HepG2 (cell line): ENCODE data around the gene HEXA. TPM values are rescaled to one million over a fixed set of nuclear protein-coding genes. Genes with fewer than 3 reads are reported as not detected.

Source experiments
- AGO2 ChIP-seq: fragments of 200-400 bp; formaldehyde crosslinking; optimal IDR thresholded peaks from 2 replicates; pipeline ENCODE3; 2017; ENCODE audit warnings: mild to moderate bottlenecking, low read depth, low read length, moderate library complexity
- CAMTA2 ChIP-seq: sonication (generic); formaldehyde crosslinking; IDR thresholded peaks from 2 replicates; pipeline ENCODE4 v1.4.0; 2020; ENCODE audit warnings: mild to moderate bottlenecking, missing genetic modification reagents, borderline replicate concordance
- FOXJ3 ChIP-seq: sonication (generic); formaldehyde crosslinking; IDR thresholded peaks from 2 replicates; pipeline ENCODE4 v1.4.0; 2020; ENCODE audit warnings: missing genetic modification reagents, mild to moderate bottlenecking, borderline replicate concordance
- HOXA7 ChIP-seq: sonication (generic); formaldehyde crosslinking; IDR thresholded peaks from 2 replicates; pipeline ENCODE4 v1.8.1; 2022; ENCODE audit warnings: mild to moderate bottlenecking, missing genetic modification reagents, moderate library complexity
- KDM4B ChIP-seq: sonication (generic); formaldehyde crosslinking; IDR thresholded peaks from 2 replicates; pipeline ENCODE4 v1.4.0; 2020; ENCODE audit warnings: missing genetic modification reagents
- MXI1 ChIP-seq: IDR thresholded peaks from 3 replicates; pipeline ENCODE4 v1.6.1; 2012; ENCODE audit warnings: low read depth, low read length, inconsistent platforms, borderline replicate concordance
- NCOR1 ChIP-seq: fragments of 200-600 bp; sonication (generic); IDR thresholded peaks from 2 replicates; pipeline ENCODE4 v1.7.0; 2017; ENCODE audit warnings: antibody characterized with exemption, low read length, borderline replicate concordance
- PCBP1 ChIP-seq: fragments of 200-400 bp; formaldehyde crosslinking; IDR thresholded peaks from 2 replicates; pipeline ENCODE4 v1.6.1; 2017; ENCODE audit warnings: mild to moderate bottlenecking, low read depth, low read length, borderline replicate concordance
- STAG1 ChIP-seq: sonication (generic); formaldehyde crosslinking; IDR thresholded peaks from 2 replicates; pipeline ENCODE4 v1.4.0; 2020; ENCODE audit warnings: missing genetic modification reagents
- ZNF562 ChIP-seq: sonication (generic); formaldehyde crosslinking; IDR thresholded peaks from 2 replicates; pipeline ENCODE4 v1.8.0; 2022; ENCODE audit warnings: missing genetic modification reagents, borderline replicate concordance
- polyA plus RNA-seq, 8 experiments: library from polyadenylated mRNA; depleted of rRNA in 3 of 8; stranded (reverse) in 7 of 8; unstranded in 1 of 8; fragments of >200 nt; fragmentation: Illumina TruSeq in 4 of 8; extraction: Trizol in 4 of 8; gene quantifications; 2 replicates each; pipeline versions ENCODE4 v1.2.1 to v1.2.3, GENCODE V29; 2011 to 2016; ENCODE audit warnings: low read depth in 4 of 8, missing spikeins in 1 of 8, mixed read lengths in 1 of 8; ENCODE audit not compliant: insufficient read depth in 1 of 8
- total RNA-seq, 5 experiments: library from RNA; depleted of rRNA; stranded (reverse); fragments of >200 nt; fragmentation: Illumina TruSeq; extraction: Trizol; gene quantifications; 2 replicates each; pipeline ENCODE4 v1.2.3, GENCODE V29; 2016; ENCODE audit warnings: low read depth in 1 of 5
- TF ChIP-seq, protein P1 (sequence below): sonication (generic); formaldehyde crosslinking; conservative IDR thresholded peaks from 2 replicates; pipeline ENCODE4 v1.8.1; 2023; ENCODE audit warnings: missing genetic modification reagents
- TF ChIP-seq, protein P2 (sequence below): sonication (generic); formaldehyde crosslinking; IDR thresholded peaks from 2 replicates; pipeline ENCODE4 v1.8.1; 2022; ENCODE audit warnings: low read depth, mild to moderate bottlenecking, missing genetic modification reagents
- TF ChIP-seq, protein P3 (sequence below): IDR thresholded peaks from 2 replicates; pipeline ENCODE4 v1.6.1; 2016; ENCODE audit warnings: mild to moderate bottlenecking
- TF ChIP-seq, protein P4 (sequence below): sonication (generic); formaldehyde crosslinking; IDR thresholded peaks from 2 replicates; pipeline ENCODE4 v1.4.0; 2020; ENCODE audit warnings: mild to moderate bottlenecking, missing genetic modification reagents
- TF ChIP-seq, protein P5 (sequence below): sonication (generic); formaldehyde crosslinking; conservative IDR thresholded peaks from 2 replicates; pipeline ENCODE4 v1.8.0; 2022; ENCODE audit warnings: mild to moderate bottlenecking, moderate library complexity, missing genetic modification reagents
- TF ChIP-seq, protein P6 (sequence below): sonication (generic); formaldehyde crosslinking; IDR thresholded peaks from 2 replicates; pipeline ENCODE4 v1.4.0; 2020; ENCODE audit warnings: mild to moderate bottlenecking, missing genetic modification reagents

Gene HEXA
- total and polyA plus RNA-seq, 2 of the 13 experiments (the other 11 are each of a cell fraction or from before 2014, with no cell fraction given), result 106 to 219 TPM

DNA sequence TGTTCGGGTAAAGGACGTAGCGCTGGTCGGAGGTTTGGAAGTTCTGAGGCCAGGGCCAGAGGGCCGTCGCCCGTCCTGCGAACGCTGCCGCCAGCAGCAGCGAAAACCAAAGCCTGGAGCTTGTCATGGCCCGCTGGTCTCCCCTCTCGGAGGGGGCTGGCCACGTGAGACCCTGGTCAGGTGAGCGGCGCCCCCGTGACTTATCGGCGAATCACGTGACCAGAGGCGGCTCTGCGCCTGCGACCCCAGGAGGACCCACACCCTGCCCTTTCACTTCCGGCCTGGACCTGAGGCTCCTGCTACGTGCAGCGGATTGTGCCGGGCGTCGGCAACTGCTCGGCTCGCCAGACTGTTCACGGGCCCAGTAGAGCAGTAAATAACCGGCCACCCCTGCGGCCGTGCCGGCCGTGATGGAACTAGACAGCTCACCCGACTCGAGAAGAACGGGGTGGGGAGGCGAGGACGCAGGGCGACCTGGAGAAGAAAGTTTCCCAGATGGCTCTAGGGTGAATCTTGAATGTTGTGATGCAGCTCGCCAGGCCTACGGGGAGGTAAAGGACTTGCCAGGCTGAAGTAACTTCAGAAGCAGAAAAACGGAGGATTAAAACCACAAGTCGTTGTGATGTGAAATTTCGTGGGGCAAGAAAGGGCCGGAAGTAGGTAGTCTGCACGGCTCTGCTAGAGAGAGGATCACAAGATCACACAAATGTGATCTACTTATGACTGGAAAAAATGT lies at the start of gene HEXA (continued):
- TF ChIP-seq FOXJ3 (CRISPR knock-in tag), result peak; percentile 81; the same call in 1 of the 2 replicates
- TF ChIP-seq, protein P1, sequence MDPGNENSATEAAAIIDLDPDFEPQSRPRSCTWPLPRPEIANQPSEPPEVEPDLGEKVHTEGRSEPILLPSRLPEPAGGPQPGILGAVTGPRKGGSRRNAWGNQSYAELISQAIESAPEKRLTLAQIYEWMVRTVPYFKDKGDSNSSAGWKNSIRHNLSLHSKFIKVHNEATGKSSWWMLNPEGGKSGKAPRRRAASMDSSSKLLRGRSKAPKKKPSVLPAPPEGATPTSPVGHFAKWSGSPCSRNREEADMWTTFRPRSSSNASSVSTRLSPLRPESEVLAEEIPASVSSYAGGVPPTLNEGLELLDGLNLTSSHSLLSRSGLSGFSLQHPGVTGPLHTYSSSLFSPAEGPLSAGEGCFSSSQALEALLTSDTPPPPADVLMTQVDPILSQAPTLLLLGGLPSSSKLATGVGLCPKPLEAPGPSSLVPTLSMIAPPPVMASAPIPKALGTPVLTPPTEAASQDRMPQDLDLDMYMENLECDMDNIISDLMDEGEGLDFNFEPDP (CRISPR knock-in tag), result 0 out of 2 replicates have a peak, but pooled peaks have one; percentile 5
- TF ChIP-seq, protein P2, sequence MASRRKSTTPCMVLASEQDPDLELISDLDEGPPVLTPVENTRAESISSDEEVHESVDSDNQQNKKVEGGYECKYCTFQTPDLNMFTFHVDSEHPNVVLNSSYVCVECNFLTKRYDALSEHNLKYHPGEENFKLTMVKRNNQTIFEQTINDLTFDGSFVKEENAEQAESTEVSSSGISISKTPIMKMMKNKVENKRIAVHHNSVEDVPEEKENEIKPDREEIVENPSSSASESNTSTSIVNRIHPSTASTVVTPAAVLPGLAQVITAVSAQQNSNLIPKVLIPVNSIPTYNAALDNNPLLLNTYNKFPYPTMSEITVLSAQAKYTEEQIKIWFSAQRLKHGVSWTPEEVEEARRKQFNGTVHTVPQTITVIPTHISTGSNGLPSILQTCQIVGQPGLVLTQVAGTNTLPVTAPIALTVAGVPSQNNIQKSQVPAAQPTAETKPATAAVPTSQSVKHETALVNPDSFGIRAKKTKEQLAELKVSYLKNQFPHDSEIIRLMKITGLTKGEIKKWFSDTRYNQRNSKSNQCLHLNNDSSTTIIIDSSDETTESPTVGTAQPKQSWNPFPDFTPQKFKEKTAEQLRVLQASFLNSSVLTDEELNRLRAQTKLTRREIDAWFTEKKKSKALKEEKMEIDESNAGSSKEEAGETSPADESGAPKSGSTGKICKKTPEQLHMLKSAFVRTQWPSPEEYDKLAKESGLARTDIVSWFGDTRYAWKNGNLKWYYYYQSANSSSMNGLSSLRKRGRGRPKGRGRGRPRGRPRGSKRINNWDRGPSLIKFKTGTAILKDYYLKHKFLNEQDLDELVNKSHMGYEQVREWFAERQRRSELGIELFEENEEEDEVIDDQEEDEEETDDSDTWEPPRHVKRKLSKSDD (CRISPR knock-in tag), result peak; percentile 74
- TF ChIP-seq AGO2, result peak; percentile 61
- peak; percentile 65; the same call in 1 of the 2 replicates for TF ChIP-seq CAMTA2
- TF ChIP-seq MXI1, result peak; percentile 87; the same call in 2 of the 3 replicates
- TF ChIP-seq, protein P3, sequence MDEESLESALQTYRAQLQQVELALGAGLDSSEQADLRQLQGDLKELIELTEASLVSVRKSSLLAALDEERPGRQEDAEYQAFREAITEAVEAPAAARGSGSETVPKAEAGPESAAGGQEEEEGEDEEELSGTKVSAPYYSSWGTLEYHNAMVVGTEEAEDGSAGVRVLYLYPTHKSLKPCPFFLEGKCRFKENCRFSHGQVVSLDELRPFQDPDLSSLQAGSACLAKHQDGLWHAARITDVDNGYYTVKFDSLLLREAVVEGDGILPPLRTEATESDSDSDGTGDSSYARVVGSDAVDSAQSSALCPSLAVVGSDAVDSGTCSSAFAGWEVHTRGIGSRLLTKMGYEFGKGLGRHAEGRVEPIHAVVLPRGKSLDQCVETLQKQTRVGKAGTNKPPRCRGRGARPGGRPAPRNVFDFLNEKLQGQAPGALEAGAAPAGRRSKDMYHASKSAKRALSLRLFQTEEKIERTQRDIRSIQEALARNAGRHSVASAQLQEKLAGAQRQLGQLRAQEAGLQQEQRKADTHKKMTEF, result peak; percentile 95; the same call in 1 of the 2 replicates
- TF ChIP-seq, protein P4, sequence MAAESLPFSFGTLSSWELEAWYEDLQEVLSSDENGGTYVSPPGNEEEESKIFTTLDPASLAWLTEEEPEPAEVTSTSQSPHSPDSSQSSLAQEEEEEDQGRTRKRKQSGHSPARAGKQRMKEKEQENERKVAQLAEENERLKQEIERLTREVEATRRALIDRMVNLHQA (CRISPR knock-in tag), result no peak
- TF ChIP-seq, protein P5, sequence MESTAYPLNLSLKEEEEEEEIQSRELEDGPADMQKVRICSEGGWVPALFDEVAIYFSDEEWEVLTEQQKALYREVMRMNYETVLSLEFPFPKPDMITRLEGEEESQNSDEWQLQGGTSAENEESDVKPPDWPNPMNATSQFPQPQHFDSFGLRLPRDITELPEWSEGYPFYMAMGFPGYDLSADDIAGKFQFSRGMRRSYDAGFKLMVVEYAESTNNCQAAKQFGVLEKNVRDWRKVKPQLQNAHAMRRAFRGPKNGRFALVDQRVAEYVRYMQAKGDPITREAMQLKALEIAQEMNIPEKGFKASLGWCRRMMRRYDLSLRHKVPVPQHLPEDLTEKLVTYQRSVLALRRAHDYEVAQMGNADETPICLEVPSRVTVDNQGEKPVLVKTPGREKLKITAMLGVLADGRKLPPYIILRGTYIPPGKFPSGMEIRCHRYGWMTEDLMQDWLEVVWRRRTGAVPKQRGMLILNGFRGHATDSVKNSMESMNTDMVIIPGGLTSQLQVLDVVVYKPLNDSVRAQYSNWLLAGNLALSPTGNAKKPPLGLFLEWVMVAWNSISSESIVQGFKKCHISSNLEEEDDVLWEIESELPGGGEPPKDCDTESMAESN (CRISPR knock-in tag), result peak; percentile 83
- TF ChIP-seq, protein P6, sequence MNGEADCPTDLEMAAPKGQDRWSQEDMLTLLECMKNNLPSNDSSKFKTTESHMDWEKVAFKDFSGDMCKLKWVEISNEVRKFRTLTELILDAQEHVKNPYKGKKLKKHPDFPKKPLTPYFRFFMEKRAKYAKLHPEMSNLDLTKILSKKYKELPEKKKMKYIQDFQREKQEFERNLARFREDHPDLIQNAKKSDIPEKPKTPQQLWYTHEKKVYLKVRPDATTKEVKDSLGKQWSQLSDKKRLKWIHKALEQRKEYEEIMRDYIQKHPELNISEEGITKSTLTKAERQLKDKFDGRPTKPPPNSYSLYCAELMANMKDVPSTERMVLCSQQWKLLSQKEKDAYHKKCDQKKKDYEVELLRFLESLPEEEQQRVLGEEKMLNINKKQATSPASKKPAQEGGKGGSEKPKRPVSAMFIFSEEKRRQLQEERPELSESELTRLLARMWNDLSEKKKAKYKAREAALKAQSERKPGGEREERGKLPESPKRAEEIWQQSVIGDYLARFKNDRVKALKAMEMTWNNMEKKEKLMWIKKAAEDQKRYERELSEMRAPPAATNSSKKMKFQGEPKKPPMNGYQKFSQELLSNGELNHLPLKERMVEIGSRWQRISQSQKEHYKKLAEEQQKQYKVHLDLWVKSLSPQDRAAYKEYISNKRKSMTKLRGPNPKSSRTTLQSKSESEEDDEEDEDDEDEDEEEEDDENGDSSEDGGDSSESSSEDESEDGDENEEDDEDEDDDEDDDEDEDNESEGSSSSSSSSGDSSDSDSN (CRISPR knock-in tag), result peak; percentile 83
- no peak for TF ChIP-seq HOXA7 (CRISPR knock-in tag)
- no peak for TF ChIP-seq ZNF562 (CRISPR knock-in tag)
- peak; percentile 27 for TF ChIP-seq STAG1 (CRISPR knock-in tag)
- peak; percentile 62; the same call in 1 of the 2 replicates for TF ChIP-seq KDM4B (CRISPR knock-in tag)
- peak; percentile 52; the same call in 1 of the 2 replicates for TF ChIP-seq NCOR1
- TF ChIP-seq PCBP1, result peak; percentile 95; the same call in 1 of the 2 replicates
